Heart right ventricle (tissue), 16 donors: ENCODE data around the gene SMOC1. TPM values are rescaled to one million over a fixed set of nuclear protein-coding genes. Genes with fewer than 3 reads are reported as not detected.

ENCODE experiments used
- ATAC-seq, 8 donors: fragments of 200-7000 bp; cut with Tn5 transposase; one replicate each; pipeline ENCODE4 v1.9.1; 2020; ENCODE audit warnings: mild to moderate bottlenecking in 8 of 8, moderate library complexity in 8 of 8, moderate number of reproducible peaks in 1 of 8
- DNase-seq, 2 donors: peaks; one replicate each; pipeline ENCODE4 v3.0.0-alpha.2; 2020
- H3K27ac ChIP-seq, 10 donors: fragments of 200-600 bp; sonication (generic) in 2 of 10; one replicate each; pipeline versions ENCODE4 v1.5.0 to v1.8.0; 2020 to 2022; ENCODE audit warnings: mild to moderate bottlenecking in 3 of 10
- H3K27me3 ChIP-seq, 7 donors: fragments of 200-600 bp; one replicate each; pipeline ENCODE4 v1.8.0; 2021 to 2022; ENCODE audit warnings: mild to moderate bottlenecking in 2 of 7
- H3K36me3 ChIP-seq, 9 donors: fragments of 200-600 bp; sonication (generic) in 1 of 9; one replicate each; pipeline versions ENCODE4 v1.5.0 to v1.8.0; 2020 to 2022; ENCODE audit warnings: mild to moderate bottlenecking in 2 of 9
- H3K4me1 ChIP-seq, 9 donors: fragments of 200-600 bp; sonication (generic) in 1 of 9; one replicate each; pipeline versions ENCODE4 v1.5.0 to v1.8.0; 2020 to 2022; ENCODE audit warnings: mild to moderate bottlenecking in 4 of 9
- H3K4me3 ChIP-seq, 10 donors: fragments of 200-600 bp; sonication (generic) in 2 of 10; one replicate each; pipeline versions ENCODE4 v1.5.0 to v1.8.0; 2020 to 2022; ENCODE audit warnings: mild to moderate bottlenecking in 7 of 10, moderate library complexity in 2 of 10
- H3K9me3 ChIP-seq, 11 donors: fragments of 200-600 bp in 10 of 11; sonication (generic) in 2 of 11; one replicate each; pipeline versions ENCODE4 v1.5.0 to v1.8.0; 2013 to 2022; ENCODE audit warnings: mild to moderate bottlenecking in 2 of 11, control low read depth in 1 of 11, moderate library complexity in 1 of 11
- CTCF ChIP-seq, 9 donors: fragments of 200-600 bp; sonication (generic) in 2 of 9; IDR thresholded peaks; one replicate each; pipeline versions ENCODE4 v1.5.0 to v1.8.0; 2021 to 2022; ENCODE audit warnings: antibody characterized with exemption in 9 of 9, mild to moderate bottlenecking in 5 of 9, moderate library complexity in 1 of 9
- WGBS, 2 donors: extraction: QIAGEN DNeasy Blood & Tissue Kit; methylation state at CpG; one replicate each; pipeline ENCODE4 v1.1.7; 2013; ENCODE audit warnings: inconsistent platforms in 1 of 2; 5-methylcytosine and 5-hydroxymethylcytosine counted together
- intact Hi-C, 10 donors: fragments of 100-400 bp; cut with DNase I; formaldehyde crosslinking; loops; one replicate each; pipeline versions ENCODE4 v1.11.1 to v1.14.2; 2022
- polyA plus RNA-seq, 2 donors: library from polyadenylated mRNA; stranded (reverse); fragments of 200-250 nt; gene quantifications; one replicate each; pipeline ENCODE4 v1.2.3, GENCODE V29; 2013
- total RNA-seq, 10 donors: library from RNA; stranded (reverse); fragmentation: NEBNext Ultra II Directional in 3 of 10; extraction: Animal tissue kit (Norgen Biotek cat#: 25700) in 3 of 10; gene quantifications; one replicate each; pipeline versions ENCODE4 v1.2.1 to v1.2.4, GENCODE V29; 2021 to 2023
- donor health status: Arrhythmogenic right ventricular cardiomyopathy.
- donor health status: ischemic (EF 13 %, LVEDD 7.1; RV severe dilation, severe dysfunction).
- donor health status: healthy with polysubstance abuse.
- donor health status: DM: no; HTN: yes; CAD: no.
- donor health status: DM: no; HTN: no; CAD: no.
- donor health status: ischemic (EF 25% LVEDD 6.9; RV normal size, moderate dysfunction).
- donor health status: ischemic (EF 25% LVEDD 5.7; RV mildly dilated, moderate dysfunction).
- donor health status: healthy.
- donor health status: DM: yes; HTN: yes; CAD: no.
- donor health status: Ischemic cardiomyopathy.
- donor health status: ischemic (EF 35%, LVEDD 5.7; RV mildly dilated, moderate dysfunction).
- donor health status: nonischemic (EF 11% LVEDD 7.7; RV severe dilation, severe dysfunction).
- donor health status: DM: yes; HTN: yes; CAD: no.
- donor health status: PGD.
- donor health status: ischemic (EF 29% LVEDD 5.4; RV normal size, mild dysfunction).
- donor health status: nonischemic (EF 23%, LVEDD 6.1; RV moderate dilation, normal function).

SMOC1 gene
- total and polyA plus RNA-seq, 12 donors: 0.15 to 6.8 (median 1.3) TPM

GRCh38 chr14:69878251-69878650, 965 bp upstream of the SMOC1 start:
- H3K27me3 ChIP-seq: peaks cover 0 to 63% (median 54%) of the 10 kb centered on the region in 7 donors
- H3K9me3 ChIP-seq: peaks cover 0 to 11% (median 0%) of the 10 kb centered on the region in 11 donors
- ATAC-seq: no peak
- WGBS, 2 donors: 84 to 88% methylated on average over 9 of the region's 9 CpGs
- H3K27ac ChIP-seq: no peak overlapping the region
- TF ChIP-seq CTCF (IDR thresholded peaks at IDR 0.05): no peak
- H3K4me3 ChIP-seq: no peak overlapping the region
- intact Hi-C loops: loop anchor here in 1 of 10 donors (5.0 kb wide), 1 partner anchor 149 kb away; no protein-coding TSS in a partner anchor
- peaks cover 0 to 8% (median 3%) of the 10 kb centered on the region in 9 donors for H3K4me1 ChIP-seq
- DNase-seq: no peak
- H3K36me3 ChIP-seq: no peaks in the 10 kb centered on the region

DNA sequence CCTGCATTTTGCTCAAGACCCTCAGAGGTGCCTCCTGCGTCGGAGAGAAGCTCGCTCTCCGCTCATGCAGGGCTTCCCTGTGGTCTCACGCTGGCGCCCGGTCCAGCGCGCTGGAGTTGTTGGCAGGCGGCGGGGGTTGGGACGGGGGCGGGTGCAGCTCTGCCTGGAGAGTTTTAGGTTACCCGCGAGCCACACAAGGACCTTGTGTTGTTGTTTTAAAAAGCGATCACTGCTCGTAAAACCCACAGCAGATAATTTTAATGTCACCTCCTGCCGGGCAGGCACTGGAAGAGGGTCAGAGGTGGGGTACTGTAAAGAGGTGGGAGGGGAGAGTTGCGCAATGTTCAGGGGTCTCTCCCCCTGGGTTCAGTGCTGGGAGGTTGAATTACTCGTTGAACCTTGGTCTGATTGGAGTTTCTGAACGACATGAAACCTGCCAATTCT, 850 bp downstream of the SMOC1 start:
- WGBS, 2 donors: 6% methylated on average over 21 of the region's 21 CpGs
- intact Hi-C loops: no loop called here
- Histone ChIP-seq H3K4me3 (peak overlapping the region in 4 of 10 donors; percentile 29 to 43 (median 35)), H3K27ac (no peak overlapping the region), H3K4me1 (peaks cover 0 to 8% (median 3%) of the 10 kb centered on the region in 9 donors), H3K27me3 (peaks cover 0 to 77% (median 66%) of the 10 kb centered on the region in 7 donors), H3K9me3 (no peaks in the 10 kb centered on the region), H3K36me3 (no peaks in the 10 kb centered on the region)
- ATAC-seq (no peak), DNase-seq (no peak)
- TF ChIP-seq CTCF (IDR thresholded peaks at IDR 0.05): no peak

GRCh38 chr14:69880893-69881292, 1.7 kb downstream of the SMOC1 start:
- DNase-seq: no peak
- Histone ChIP-seq H3K36me3 (no peaks in the 10 kb centered on the region), H3K27ac (no peak overlapping the region), H3K9me3 (no peaks in the 10 kb centered on the region), H3K4me3 (no peak overlapping the region), H3K4me1 (peaks cover 0 to 8% (median 3%) of the 10 kb centered on the region in 9 donors), H3K27me3 (peaks cover 0 to 78% (median 66%) of the 10 kb centered on the region in 7 donors)
- intact Hi-C loops: no loop called here
- 31 to 53% methylated on average over 5 of the region's 5 CpGs for WGBS, 2 donors
- no peak for TF ChIP-seq CTCF (IDR thresholded peaks at IDR 0.05)
- ATAC-seq: no peak

- DNase-seq (no peak), ATAC-seq (no peak)
- no peak for TF ChIP-seq CTCF (IDR thresholded peaks at IDR 0.05)
- 24 to 28% methylated on average over 11 of the region's 11 CpGs for WGBS, 2 donors
- no peaks in the 10 kb centered on the region for H3K9me3 ChIP-seq
- H3K27ac ChIP-seq: no peak overlapping the region
- intact Hi-C loops: no loop called here
- no peak overlapping the region for H3K4me3 ChIP-seq
- H3K36me3 ChIP-seq: no peaks in the 10 kb centered on the region
- peaks cover 0 to 78% (median 63%) of the 10 kb centered on the region in 7 donors for H3K27me3 ChIP-seq
- H3K4me1 ChIP-seq: peaks cover 0 to 8% (median 3%) of the 10 kb centered on the region in 9 donors
Measured at GRCh38 chr14:69882116-69882864, 3.1 kb downstream of the SMOC1 start.
